Thyroid gland (tissue), 4 donors: ENCODE results near the gene DNAJC1.

ENCODE experiments used
- CTCF ChIP-seq, 6 experiments: fragments of 200-600 bp in 3 of 6; fragments of 450-650 bp in 3 of 6; sonication (generic) in 3 of 6; IDR thresholded peaks; one replicate each; pipeline ENCODE4 v1.5.1; 2016 to 2019; ENCODE audit warnings: antibody characterized with exemption in 6 of 6, mild to moderate bottlenecking in 2 of 6, inconsistent platforms in 1 of 6, moderate library complexity in 1 of 6
- POLR2A ChIP-seq, 2 donors: fragments of 450-650 bp; IDR thresholded peaks; one replicate each; pipeline ENCODE4 v1.6.1; 2017; ENCODE audit warnings: antibody characterized with exemption in 2 of 2, mild to moderate bottlenecking in 2 of 2, moderate library complexity in 1 of 2

- TF ChIP-seq CTCF (IDR thresholded peaks at IDR 0.05) = peak in 3 of 6 experiments; percentile 10 to 35 (median 10)
- peak; percentile 88 to 98 for TF ChIP-seq POLR2A (IDR thresholded peaks at IDR 0.05)
Observed at GRCh38 chr10:22003177-22003963, at the start of gene DNAJC1.
